Measurements from ENCODE around the gene RGS6.

Gene RGS6

DNA sequence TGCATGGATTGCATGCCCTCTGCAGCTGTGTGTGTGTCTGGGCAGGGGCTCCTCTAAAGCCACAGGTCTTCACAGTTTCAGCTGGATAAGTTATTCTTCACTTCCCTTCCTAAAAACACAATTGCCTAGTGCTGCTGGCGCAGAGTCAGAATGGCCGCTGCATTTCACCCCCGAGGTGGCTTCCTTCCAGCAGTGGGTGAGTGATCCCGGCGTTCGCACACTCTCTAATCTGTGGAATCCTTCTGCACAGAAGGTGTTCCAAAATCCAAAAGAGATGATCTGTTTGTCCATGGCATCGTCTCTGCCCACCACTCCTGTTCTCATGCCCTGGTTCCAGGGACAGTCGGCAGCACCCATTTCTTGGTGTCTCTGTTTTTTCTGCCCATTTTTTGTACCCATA lies 620.9 kb downstream of the RGS6 start:
- no peak for DNase-seq (ENCODE audit: low read depth)

DNA sequence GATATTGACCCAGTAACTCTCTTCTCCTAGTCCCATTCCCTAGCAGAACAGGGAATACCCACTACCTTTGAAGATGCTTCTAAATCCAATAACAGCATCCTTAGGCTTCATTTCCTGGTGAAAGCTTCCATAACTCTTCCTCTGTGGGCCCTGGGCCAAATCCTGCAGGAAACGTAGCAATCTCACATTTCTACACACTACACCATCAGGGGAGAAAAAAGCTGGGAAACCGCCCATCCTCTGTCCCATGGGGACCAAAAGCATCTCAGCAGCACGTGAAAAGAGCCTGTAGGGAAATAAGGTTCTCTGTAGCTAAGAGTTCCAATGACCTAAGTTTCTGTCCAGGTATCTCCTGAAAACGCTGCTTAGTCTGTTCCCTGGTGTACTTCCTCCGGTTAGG lies 621.4 kb downstream of the RGS6 start:
- DNase-seq (ENCODE audit: low read depth), result no peak

DNA sequence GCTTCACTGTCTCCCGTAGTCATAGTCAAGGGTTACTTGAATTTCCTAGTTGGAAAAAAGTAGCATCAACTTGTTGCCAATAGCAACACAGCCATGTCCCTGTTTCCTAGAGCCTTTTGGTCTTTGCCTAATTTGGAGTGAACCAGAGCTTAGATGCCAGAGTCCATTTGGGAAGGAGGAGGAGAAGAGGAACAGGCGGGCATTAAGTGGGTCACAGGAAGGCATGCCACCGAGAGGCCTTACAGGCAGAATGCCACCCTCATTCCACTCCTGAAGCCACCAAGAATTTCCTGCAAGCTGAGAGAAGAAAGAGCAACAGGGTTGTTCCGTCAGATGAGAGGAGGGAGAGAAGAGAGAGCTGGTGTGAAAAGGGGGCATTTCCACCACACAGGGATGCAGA lies 622.2 kb downstream of the RGS6 start:
- DNase-seq (ENCODE audit: low read depth), result no peak

DNA sequence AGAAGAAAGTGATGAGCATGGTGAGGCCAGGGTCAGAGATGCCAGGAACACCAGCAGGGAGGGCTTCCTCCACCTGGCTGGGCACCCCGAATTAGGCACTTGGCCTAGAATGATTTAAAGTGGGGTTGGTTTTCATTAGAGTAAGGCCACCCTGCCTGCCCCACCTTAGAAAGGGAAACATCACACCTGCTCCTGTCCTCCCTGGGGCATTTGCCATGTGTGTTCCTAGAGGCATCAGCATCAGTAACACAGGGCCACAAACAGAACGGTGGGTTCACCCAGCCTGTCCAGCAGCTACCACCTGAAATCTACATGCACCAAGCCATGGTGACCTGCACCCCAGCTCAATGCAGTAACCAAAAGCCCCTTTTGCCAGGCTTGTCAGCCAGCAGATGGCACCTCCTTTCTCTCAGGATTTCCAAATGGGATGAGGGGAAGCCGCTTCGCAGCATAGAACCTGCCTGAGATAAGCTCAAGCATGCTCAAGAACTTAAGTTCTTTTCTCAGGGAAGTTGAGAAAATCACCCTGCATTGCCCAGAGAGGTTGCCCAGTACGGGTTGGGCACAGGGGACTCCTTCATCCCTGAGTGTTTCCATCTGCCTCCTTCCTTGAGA lies 622.9 kb downstream of the RGS6 start:
- DNase-seq (ENCODE audit: low read depth), result no peak

DNA sequence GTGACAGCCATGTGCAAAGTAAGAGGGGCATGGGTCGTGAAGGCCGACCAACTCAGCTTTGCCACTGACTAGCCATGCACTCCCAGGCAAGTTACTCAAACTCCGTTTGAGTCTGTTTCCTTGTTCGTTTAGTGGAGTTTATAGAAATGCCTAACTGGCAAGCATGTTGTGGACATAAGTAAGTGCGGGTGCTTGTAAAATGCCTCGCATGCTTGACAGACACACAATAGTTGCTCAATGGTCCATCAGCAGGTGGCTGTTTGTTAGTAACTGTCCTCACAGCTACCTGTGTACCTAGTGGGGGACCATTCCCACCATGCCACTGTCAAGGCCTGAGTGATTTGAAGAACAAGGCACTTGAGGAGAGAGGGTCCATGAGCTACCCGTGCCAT lies 623.4 kb downstream of the RGS6 start:
- no peak for DNase-seq (ENCODE audit: low read depth)

DNA sequence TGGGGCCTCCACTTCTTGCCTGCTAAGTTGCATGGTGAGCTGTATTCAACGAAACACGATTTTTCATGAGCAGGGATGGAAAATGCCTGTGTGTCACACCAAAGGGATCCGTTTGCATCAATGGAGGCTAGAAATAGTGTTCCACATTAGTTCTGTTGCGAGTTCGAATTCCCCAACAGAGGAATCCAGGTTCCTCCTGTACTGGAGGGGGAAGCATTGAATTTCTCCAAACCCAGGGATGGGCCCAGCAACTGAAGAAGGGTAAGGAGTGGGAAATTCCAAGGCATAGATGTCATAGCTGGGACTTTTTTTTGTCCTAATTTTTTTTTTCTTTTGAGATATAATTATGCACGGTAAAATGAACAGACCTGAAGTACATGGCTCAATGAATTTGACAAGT lies 625.4 kb downstream of the RGS6 start:
- DNase-seq (ENCODE audit: low read depth), result no peak

DNA sequence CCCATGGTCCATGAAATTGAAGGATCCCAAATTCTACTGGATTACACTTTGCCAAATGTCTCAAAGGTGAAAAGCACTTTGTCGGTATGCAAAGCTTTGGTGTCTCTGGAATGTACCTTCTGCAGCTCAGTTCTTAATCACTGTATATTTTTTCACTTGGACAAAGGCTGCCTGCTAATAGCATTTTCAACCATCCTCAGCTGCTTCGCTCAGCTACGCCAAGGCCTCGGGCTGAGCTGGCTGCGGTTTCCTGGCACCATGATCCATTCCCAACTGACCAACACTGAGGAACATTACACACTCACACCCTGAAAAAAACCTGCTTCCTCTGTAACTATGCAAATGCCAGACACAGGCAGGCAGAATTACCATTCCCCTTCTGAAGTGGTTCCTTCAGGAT lies 626.5 kb downstream of the RGS6 start:
- no peak for DNase-seq (ENCODE audit: low read depth)

DNA sequence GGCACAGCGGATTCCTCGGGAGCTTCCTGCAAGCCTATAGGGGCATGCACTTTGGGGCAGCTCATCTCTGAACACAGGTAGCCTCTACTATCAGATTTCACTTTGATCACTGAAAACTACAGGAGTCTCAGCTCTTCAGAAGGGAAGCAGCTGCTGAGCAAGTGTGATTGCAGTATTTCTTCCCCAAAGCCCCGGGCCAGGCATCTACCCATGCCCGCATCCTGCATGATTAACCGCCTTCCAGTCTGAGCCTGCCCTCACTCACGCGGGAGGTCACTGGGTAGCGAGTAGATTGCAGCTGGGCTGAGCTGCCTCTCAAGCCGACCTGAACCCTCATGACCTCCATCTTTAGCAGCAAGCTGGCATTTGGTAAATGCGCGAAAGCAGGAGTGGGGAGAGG lies 627.0 kb downstream of the RGS6 start:
- no peak for DNase-seq (ENCODE audit: low read depth)

DNA sequence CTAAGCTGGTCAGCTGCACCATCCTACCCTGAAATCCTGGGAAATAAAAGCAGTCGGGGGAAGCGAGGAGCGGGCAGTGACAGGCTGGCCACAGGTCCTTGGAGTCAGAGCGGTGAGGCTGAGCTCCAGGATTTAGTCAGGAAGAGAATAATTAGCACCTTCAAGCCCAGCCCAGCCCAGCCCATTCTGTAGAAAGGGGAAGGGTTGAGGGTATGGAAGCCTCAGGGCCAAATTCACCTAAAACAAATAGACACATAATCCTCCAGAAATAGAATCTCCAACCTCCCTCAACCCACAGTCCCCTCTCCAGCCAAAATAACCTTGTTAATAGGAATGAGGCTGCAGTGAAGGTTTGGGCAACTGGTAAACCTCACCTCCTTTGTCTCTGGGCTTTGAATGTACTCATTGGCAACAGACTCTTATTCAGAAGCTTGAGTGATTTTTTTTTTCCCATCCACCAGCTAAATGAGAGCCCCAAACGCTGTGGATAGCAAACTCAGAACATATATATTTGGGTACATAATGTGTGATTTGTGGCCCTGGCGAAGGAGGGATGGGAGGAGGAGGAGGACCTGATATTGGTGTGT lies 627.5 kb downstream of the RGS6 start:
- no peak for DNase-seq (ENCODE audit: low read depth)

DNA sequence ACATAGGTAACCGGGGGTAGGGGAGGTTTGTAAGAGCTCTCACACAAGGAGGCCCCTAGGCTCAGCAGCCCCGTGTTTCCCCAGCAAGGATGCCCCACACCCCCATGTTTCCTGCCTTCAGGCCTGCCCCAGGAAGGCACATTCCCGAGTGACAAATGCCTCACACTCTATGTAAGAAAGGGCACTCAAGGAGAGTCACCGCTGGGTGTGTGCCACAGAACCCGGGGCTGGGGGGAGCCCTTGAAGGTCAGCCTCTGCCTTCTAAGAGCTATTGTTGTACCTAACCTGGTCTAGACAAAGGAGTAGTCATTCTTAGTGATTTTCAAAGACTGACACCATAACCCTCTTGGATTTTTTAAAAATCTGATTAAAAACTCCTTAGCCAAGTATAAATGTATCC lies 628.1 kb downstream of the RGS6 start:
- no peak for DNase-seq (ENCODE audit: low read depth)

DNA sequence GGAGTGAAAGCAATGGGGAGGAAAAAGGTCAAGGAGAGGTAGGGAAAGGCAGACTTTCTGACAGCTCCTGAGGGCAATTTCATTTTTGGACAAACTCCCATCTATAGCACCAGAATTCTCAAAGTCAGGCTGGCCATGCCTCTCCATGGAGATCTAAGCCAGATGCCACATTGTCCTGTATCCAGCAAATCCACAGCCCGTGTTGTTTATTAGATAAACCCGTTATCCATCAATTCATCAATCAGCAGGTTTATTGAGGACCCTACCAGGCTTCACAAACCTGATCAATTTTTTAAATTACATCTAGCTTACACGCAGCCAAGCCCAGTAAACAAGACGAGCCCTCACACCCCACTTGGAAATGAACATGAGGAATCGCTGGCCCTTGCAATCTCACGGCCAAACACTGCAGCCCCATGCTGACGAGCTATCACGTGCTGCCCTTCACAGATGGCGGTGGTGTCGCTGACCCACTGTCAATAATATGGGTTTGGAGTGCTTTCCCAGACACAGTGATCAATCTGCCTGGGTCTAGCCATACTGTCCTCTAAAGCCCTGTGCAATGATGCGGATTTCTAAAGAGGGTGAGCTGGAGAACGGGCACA lies 628.8 kb downstream of the RGS6 start:
- no peak for DNase-seq (ENCODE audit: low read depth)

DNA sequence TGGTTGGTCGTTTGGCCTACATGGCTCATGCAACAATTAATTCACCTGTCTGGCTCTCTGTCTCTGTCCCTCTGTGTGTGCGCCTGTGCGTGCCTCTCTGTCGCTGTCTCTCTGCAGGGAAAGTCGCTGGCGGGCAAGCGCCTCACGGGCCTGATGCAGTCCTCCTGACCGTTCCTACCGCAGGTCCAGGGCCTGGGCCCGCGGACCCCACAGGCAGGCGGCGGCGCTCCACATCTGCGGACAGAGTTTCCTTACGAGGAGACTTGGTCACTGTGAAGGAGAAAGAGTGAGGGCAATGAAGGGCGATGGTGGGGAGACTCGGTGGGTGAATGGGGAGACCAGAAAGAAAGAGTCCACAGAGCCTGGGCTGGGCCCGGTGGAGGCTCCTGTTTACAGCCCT lies 630.1 kb downstream of the RGS6 start:
- DNase-seq (ENCODE audit: low read depth), result no peak

DNA sequence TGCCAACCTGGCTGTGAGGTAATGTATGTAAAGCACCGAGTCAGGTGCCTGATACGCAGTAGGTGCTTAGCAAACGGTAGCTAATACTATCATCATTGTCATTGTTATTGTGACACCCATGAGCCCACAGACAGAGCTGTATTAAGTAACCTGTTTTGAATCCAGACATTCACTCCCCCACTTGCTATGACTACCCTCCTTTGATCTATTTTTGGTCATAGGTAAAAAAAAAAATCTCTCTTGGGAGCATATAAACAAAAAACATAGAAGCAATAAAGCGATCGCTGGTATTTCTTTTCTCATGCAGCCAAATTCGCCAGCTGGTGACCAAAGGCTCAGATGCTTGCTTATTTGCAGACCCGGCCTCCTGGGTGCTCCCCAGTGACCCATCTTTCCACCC lies 631.4 kb downstream of the RGS6 start:
- no peak for DNase-seq (ENCODE audit: low read depth)

DNA sequence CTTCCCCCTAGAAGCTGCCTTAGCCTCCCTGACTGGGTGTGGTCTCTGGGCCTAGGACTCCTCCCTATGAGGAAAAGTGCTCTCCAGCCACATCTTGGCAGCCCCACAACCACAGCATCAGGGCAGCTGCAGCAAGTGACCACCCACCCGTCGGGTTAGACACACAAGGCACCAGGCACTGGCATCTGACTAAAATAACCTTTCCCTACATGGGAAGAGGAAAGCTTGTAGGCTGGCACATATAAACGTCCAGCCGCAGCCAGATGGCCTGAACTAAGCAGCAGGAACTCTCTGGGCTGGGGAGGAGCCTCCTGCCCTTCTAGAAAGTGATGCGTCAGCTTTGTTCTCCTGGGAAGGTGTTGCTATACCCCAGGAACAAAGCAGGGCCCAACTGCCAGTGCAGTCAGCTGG lies 632.9 kb downstream of the RGS6 start:
- no peak for DNase-seq (ENCODE audit: low read depth)

DNA sequence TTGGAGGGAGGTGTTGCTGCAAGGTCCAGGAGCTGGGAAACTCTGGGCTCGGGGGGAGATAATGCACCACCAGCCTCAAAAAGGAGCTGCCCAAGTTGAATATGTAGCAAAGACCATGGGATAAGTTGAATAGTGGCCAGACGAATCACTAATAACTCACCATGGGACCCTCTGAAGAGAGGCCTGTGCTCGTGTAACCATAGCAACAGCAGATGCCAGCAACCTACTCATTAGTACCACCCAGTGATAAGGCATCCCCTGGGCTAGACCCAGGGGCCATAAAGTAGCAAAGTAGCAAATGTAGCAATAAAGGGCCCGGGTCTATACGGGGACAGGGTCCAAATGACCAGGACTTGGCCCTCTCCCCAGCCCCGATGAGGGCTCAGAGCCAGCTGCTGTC lies 633.7 kb downstream of the RGS6 start:
- DNase-seq (ENCODE audit: low read depth), result no peak

DNA sequence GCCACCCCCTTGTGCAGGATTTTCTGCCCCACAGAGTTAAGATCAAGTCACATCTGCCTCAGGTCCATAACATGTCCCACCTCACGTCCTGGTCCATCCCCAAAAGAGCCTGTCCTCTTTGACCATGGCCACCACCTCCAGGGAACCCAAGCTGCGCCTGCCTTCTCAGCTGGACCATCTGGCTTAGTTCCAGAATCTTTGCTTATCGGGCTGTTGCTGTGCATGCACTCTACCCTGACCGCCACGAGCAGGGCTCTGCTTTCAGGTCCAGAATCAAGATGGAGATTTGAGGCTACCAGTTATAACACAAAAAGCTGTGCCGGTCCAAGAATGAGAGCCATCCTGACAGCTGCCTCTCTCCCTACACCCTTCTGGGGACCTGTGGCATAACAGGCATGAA lies 635.0 kb downstream of the RGS6 start:
- DNase-seq (ENCODE audit: low read depth), result no peak

DNA sequence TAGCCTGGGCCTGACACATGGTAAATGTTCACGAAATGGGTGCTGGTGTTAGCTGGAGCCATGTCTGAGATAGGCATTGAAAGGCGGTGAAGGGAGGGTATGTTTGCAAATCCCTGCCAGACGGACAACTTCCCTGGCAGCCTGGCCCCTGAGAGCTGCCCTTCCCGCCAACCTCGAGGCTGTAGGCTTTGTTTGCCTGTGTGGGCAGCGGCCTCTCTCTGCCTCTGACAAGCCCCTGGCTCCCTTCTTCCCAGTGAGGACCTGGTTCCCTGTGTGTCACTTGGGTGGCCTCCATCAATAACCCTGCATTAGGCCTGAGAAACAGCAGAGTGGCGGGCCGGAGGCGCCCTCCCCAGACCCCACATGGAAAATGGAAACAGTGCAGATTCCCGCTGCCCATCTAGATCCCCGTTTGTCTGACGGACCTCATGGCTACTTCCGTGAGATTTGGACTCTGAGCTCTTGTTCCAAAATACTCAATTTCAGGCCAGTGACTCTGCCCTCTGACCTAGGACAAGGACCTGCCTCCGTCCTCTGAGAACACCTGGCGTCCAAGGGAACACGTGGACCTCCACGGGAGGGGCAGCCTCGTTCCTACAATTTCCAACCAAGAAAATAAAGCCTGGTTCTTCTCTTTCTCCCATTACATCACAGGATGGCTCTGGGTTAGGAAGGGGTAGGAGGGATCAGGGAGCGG lies 636.2 kb downstream of the RGS6 start:
- DNase-seq (ENCODE audit: low read depth), result no peak

DNA sequence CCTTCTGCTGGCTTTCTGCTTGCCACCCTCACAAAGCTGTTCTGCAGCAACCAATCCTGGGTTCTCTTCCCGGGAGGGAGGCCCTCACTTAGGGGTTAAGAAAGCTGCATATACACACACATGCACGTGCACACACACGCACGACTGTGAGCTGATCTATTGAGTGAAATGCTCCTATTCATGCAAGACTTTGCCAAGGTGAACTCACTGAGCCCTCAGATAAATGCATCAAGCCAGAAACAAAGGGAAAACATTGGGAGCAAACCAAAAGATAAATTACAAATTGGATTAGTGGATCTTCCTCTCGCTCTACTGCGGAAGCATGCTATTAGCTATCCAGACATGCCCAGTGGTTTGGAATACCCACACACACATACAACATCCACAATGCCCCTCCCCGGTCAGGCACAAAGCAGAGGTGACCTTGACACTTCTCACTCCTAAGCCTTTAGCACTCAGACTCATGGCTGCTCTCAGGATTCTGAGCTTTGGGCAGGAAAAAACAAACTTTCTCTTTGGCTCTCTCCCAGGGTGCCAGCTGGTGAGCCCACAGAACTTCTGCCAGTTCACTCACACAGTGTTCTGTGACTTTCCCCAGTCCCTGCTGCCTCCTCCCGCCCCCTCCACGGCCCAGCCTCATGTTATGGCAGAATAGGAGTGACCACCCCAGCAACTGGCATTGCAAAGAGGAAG lies 641.6 kb downstream of the RGS6 start:
- no peak for DNase-seq (ENCODE audit: low read depth)

DNA sequence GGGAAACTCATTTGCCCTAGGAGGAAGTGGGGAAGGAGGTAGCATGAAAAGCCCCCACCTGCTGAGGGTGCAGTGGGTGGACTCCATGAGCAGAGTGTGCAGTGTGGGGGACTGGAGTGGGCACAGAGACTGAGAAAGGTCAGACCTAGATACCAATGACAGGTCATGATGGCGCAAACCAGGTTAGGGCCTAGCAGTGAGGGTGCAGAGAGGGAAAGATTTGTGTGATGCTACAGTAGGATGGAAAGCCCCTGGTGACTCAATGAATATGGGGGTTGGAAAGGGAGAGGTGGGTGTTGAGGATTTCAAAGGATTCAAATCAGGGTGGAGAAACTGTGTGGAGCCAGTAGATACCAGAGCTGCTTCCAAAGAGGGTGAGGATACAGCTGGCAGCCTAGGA lies 642.5 kb downstream of the RGS6 start:
- DNase-seq (ENCODE audit: low read depth), result no peak

DNA sequence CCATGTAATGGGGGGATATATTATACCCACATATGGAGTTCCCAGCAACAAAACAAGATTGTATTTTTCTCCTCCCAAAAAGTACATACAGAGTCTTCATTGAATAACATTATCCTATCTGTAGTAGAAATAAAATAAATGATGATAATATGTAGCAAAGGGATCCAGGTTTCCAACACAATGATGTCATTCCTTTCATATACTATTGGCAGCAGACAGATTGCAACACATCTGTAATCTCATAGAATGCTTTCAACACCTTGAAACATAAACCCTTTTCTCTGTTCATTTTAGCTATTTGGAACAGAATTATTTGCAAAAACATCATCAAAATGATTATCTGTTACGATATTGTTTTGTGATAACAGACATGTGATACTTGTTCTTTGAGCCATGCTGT lies 644.0 kb downstream of the RGS6 start:
- no peak for DNase-seq (ENCODE audit: low read depth)

DNA sequence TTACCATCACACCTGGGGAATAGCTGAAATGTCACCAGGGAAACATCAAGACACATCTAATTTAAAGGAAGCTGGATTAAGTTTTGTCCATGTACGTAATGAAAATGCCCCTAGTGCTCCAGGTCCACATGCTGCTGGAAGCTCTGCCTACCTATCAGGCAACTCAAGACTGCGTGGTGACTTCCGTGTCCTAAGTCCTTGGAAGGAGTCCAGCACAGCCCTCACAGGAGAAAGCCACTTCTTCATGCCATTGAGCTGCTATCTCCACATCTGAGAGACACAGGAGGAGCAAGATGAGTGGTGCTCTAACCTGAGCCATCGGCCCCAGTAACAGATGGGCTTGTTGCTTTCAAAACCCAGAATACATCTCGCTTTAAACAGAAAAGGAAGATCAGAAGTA lies 645.3 kb downstream of the RGS6 start:
- no peak for DNase-seq (ENCODE audit: low read depth)

DNA sequence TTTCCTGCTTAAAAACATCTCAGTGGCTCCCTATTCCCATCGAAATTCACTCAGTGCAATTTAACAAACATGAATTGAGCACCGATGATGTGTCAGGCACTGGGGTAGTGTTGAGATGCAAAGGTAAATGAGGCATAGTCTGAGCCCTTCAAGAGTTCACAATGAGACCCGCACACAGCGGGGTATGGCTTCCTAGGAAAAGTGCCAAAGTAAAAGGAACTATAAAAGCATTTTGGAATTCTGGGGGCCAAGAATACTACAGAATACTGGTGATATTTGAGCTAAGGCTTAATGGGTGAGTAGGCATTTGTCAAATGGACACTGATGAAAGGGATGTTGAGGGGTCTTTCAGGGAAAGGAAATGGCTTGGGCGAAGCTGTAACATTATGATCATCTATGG lies 646.3 kb downstream of the RGS6 start:
- no peak for DNase-seq (ENCODE audit: low read depth)

DNA sequence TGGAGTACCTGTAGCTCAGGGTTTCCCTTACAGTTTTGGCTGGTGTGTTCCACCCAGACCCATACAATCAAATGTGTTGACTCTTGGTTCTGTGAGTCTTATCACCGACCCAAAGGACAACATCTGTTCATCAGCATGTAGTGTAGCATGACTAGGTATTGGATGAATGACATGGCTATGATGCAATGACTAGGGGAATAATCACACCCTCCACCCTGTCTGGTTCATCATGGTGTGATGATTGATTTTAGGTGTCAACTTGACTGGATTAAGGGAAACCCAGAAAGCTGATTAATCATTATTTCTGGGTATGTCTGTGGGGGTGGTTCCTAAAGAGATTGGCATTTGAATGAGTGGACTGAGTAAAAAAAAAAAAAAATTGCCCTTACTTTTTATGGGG lies 650.4 kb downstream of the RGS6 start:
- no peak for DNase-seq (ENCODE audit: low read depth)
